Left renal pelvis (tissue), 4 donors: ENCODE results near the gene NPTXR. TPM values are rescaled to one million over a fixed set of nuclear protein-coding genes. Genes with fewer than 3 reads are reported as not detected.
A peak's percentile ranks its signal among the peaks of the same experiment; 100 is the strongest.
"Not testable (repeated sequence)": the region's sequence is repeated elsewhere in the genome, so short reads cannot be mapped to it uniquely, and the experiment has no call there.

Source experiments
- DNase-seq, 4 donors: peaks; one replicate each; pipeline ENCODE4 v3.0.0-alpha.2; 2013; ENCODE audit warnings: low read depth in 4 of 4, low spot score in 3 of 4
- polyA plus RNA-seq, 4 donors: library from polyadenylated mRNA; unstranded; fragments of 120-200 nt; gene quantifications; one replicate each; pipeline ENCODE4 v1.2.1, GENCODE V29; 2013; ENCODE audit not compliant: insufficient read length in 4 of 4

Gene NPTXR
- polyA plus RNA-seq, 4 donors: 4.3 to 11.0 (median 4.9) TPM

GRCh38 chr22:38854476-38854875 lies 10.6 kb upstream of the NPTXR start:
- not testable (repeated sequence) for DNase-seq

GRCh38 chr22:38853883-38854282 lies 10.1 kb upstream of the NPTXR start:
- not testable (repeated sequence) for DNase-seq

GRCh38 chr22:38853196-38853651 lies 9.4 kb upstream of the NPTXR start:
- no peak for DNase-seq

- DNase-seq: no peak
These were observed 8.7 kb upstream of the NPTXR start for GRCh38 chr22:38852522-38852921.

- no peak for DNase-seq
These were observed 7.4 kb upstream of the NPTXR start for GRCh38 chr22:38850941-38851849.

GRCh38 chr22:38850399-38850798 lies 6.6 kb upstream of the NPTXR start:
- DNase-seq: no peak

GRCh38 chr22:38849811-38850210 lies 6.0 kb upstream of the NPTXR start:
- no peak for DNase-seq

- no peak for DNase-seq
These were observed 2.6 kb upstream of the NPTXR start for GRCh38 chr22:38846412-38846811.

- no peak for DNase-seq
These were observed 1.3 kb upstream of the NPTXR start for GRCh38 chr22:38845004-38845740.

GRCh38 chr22:38844315-38845003 lies 631 bp upstream of the NPTXR start:
- no peak for DNase-seq

GRCh38 chr22:38843201-38843656 lies 599 bp downstream of the NPTXR start:
- peak; percentile 51 to 63 (median 58) for DNase-seq

- DNase-seq: no peak
These were observed 1.2 kb downstream of the NPTXR start for GRCh38 chr22:38842512-38843200.

GRCh38 chr22:38841635-38842034 lies 2.2 kb downstream of the NPTXR start:
- no peak for DNase-seq

GRCh38 chr22:38841211-38841610 lies 2.6 kb downstream of the NPTXR start:
- DNase-seq: no peak

GRCh38 chr22:38840129-38840528 lies 3.7 kb downstream of the NPTXR start:
- no peak for DNase-seq

GRCh38 chr22:38839686-38840085 lies 4.1 kb downstream of the NPTXR start:
- no peak for DNase-seq

- no peak for DNase-seq
These were observed 6.4 kb downstream of the NPTXR start for GRCh38 chr22:38837414-38837928.

GRCh38 chr22:38835888-38836301 lies 7.9 kb downstream of the NPTXR start:
- no peak for DNase-seq

GRCh38 chr22:38834991-38835390 lies 8.8 kb downstream of the NPTXR start:
- no peak for DNase-seq
